ENCODE data around the gene GALNT10. TPM values are rescaled to one million over a fixed set of nuclear protein-coding genes. Genes with fewer than 3 reads are reported as not detected.

Gene GALNT10
- total RNA-seq, 1 donor from 2014 or later, result 4.8 TPM

- peaks cover 32% of the 10 kb centered on the region for H3K4me1 Mint-ChIP-seq (ENCODE audit: low read depth, unreplicated experiment)
- H3K27ac Mint-ChIP-seq (ENCODE audit: unreplicated experiment), result no peak overlapping the region
- no peaks in the 10 kb centered on the region for H3K36me3 Mint-ChIP-seq (ENCODE audit: unreplicated experiment)
- peaks cover 4% of the 10 kb centered on the region for H3K27me3 Mint-ChIP-seq (ENCODE audit: unreplicated experiment)
- no peak for DNase-seq
- H3K9me3 Mint-ChIP-seq (ENCODE audit: unreplicated experiment), result no peaks in the 10 kb centered on the region
- no peak for TF ChIP-seq CTCF (IDR thresholded peaks at IDR 0.05; ENCODE audit: partially characterized antibody, unreplicated experiment)
- H3K4me3 Mint-ChIP-seq (ENCODE audit: unreplicated experiment), result no peak overlapping the region
Observed at GRCh38 chr5:154198611-154199230, 8.2 kb downstream of the GALNT10 start.

- peaks cover 7% of the 10 kb centered on the region for H3K27me3 Mint-ChIP-seq (ENCODE audit: unreplicated experiment)
- DNase-seq, result no peak
- no peak for TF ChIP-seq CTCF (IDR thresholded peaks at IDR 0.05; ENCODE audit: partially characterized antibody, unreplicated experiment)
- no peaks in the 10 kb centered on the region for H3K36me3 Mint-ChIP-seq (ENCODE audit: unreplicated experiment)
- H3K9me3 Mint-ChIP-seq (ENCODE audit: unreplicated experiment), result peaks cover 2% of the 10 kb centered on the region
- H3K4me3 Mint-ChIP-seq (ENCODE audit: unreplicated experiment), result no peak overlapping the region
- H3K27ac Mint-ChIP-seq (ENCODE audit: unreplicated experiment), result no peak overlapping the region
- peaks cover 32% of the 10 kb centered on the region for H3K4me1 Mint-ChIP-seq (ENCODE audit: low read depth, unreplicated experiment)
Observed at GRCh38 chr5:154199263-154199662, 8.7 kb downstream of the GALNT10 start.

- Mint-ChIP-seq H3K4me1 (ENCODE audit: low read depth, unreplicated experiment) (peaks cover 32% of the 10 kb centered on the region), H3K4me3 (ENCODE audit: unreplicated experiment) (no peak overlapping the region), H3K36me3 (ENCODE audit: unreplicated experiment) (no peaks in the 10 kb centered on the region)
Observed at GRCh38 chr5:154199671-154200220, 9.2 kb downstream of the GALNT10 start.

GRCh38 chr5:154200221-154200620 is 9.7 kb downstream of the GALNT10 start:
- Mint-ChIP-seq H3K4me1 (ENCODE audit: low read depth, unreplicated experiment) (peaks cover 31% of the 10 kb centered on the region), H3K27me3 (ENCODE audit: unreplicated experiment) (peaks cover 7% of the 10 kb centered on the region), H3K4me3 (ENCODE audit: unreplicated experiment) (peak overlapping the region; percentile 6), H3K36me3 (ENCODE audit: unreplicated experiment) (no peaks in the 10 kb centered on the region), H3K27ac (ENCODE audit: unreplicated experiment) (no peak overlapping the region), H3K9me3 (ENCODE audit: unreplicated experiment) (peaks cover 2% of the 10 kb centered on the region)
- DNase-seq, result no peak
- TF ChIP-seq CTCF (IDR thresholded peaks at IDR 0.05; ENCODE audit: partially characterized antibody, unreplicated experiment), result no peak

More at GRCh38 chr5:154199671-154200220, 9.2 kb downstream of the GALNT10 start:
- TF ChIP-seq CTCF (IDR thresholded peaks at IDR 0.05; ENCODE audit: partially characterized antibody, unreplicated experiment), result no peak
- no peak overlapping the region for H3K27ac Mint-ChIP-seq (ENCODE audit: unreplicated experiment)
- no peak for DNase-seq
- peaks cover 2% of the 10 kb centered on the region for H3K9me3 Mint-ChIP-seq (ENCODE audit: unreplicated experiment)
- H3K27me3 Mint-ChIP-seq (ENCODE audit: unreplicated experiment), result peaks cover 7% of the 10 kb centered on the region

GRCh38 chr5:154201108-154201769 is 10.7 kb downstream of the GALNT10 start:
- Mint-ChIP-seq H3K4me3 (ENCODE audit: unreplicated experiment) (no peak overlapping the region), H3K4me1 (ENCODE audit: low read depth, unreplicated experiment) (peaks cover 36% of the 10 kb centered on the region), H3K9me3 (ENCODE audit: unreplicated experiment) (peaks cover 2% of the 10 kb centered on the region), H3K27ac (ENCODE audit: unreplicated experiment) (no peak overlapping the region), H3K36me3 (ENCODE audit: unreplicated experiment) (no peaks in the 10 kb centered on the region), H3K27me3 (ENCODE audit: unreplicated experiment) (peaks cover 7% of the 10 kb centered on the region)
- no peak for TF ChIP-seq CTCF (IDR thresholded peaks at IDR 0.05; ENCODE audit: partially characterized antibody, unreplicated experiment)
- no peak for DNase-seq
